K562 (cell line): Measurements from ENCODE around the gene CD44. TPM values are rescaled to one million over a fixed set of nuclear protein-coding genes. Genes with fewer than 3 reads are reported as not detected.
A peak's percentile ranks its signal among the peaks of the same experiment; 100 is the strongest.

Experiments used
- ATAC-seq: fragments of 200-7000 bp; cut with Tn5 transposase; 3 replicates; pipeline ENCODE4 v1.9.1; 2020; ENCODE audit warnings: moderate library complexity
- BruUV-seq: library from RNA; stranded (reverse); fragments of 400-500 nt; replicated peaks from 2 replicates; lab custom pipeline; 2021; lab: Mats Ljungman, UMichigan
- CTCF ChIA-PET: fragments of 300-600 bp; formaldehyde crosslinking; extraction: SDS; loops from one replicate; lab custom pipeline; 2021; ENCODE audit warnings: low intra/inter-chr PET ratio; lab: Yijun Ruan, JAX
- POLR2A ChIA-PET: fragments of 300-600, 350-650 bp; sonication (Branson Sonifier 250); formaldehyde crosslinking; extraction: SDS; loops from one replicate; lab custom pipeline; 2021; ENCODE audit warnings: antibody characterized with exemption, inconsistent platforms; lab: Yijun Ruan, JAX
- DNase-seq, 4 experiments: peaks; one replicate each; pipeline versions ENCODE4 v3.0.0 to v3.0.0-alpha.2; 2011 to 2018; ENCODE audit warnings: low spot score in 3 of 4, mixed read lengths in 3 of 4; ENCODE audit errors: extremely low read depth in 1 of 4
- FAIRE-seq: peaks from 2 replicates; lab custom pipeline; 2011; peaks lifted over from hg19 to GRCh38; lab: Jason Lieb, UNC
- H2AFZ ChIP-seq: 2 replicates; pipeline ENCODE4 v1.6.0; 2011; ENCODE audit warnings: low read depth, low read length, control low read depth, inconsistent platforms
- H3K27ac ChIP-seq: fragments of 200-600 bp; 3 replicates; pipeline ENCODE4 v1.8.0; 2011; ENCODE audit warnings: low read depth, mild to moderate bottlenecking, control low read depth, inconsistent platforms, low read length, moderate library complexity, mixed read lengths; ENCODE audit errors: extremely low read depth
- H3K27me3 ChIP-seq, 2 experiments: fragments of 300-600 bp in 1 of 2; 2 replicates in 1 of 2; 3 replicates in 1 of 2; pipeline versions ENCODE4 v1.6.0 to v1.8.0; 2011; ENCODE audit warnings: inconsistent platforms in 2 of 2, low read length in 2 of 2, mild to moderate bottlenecking in 1 of 2, mixed read lengths in 1 of 2, moderate library complexity in 1 of 2; ENCODE audit not compliant: control insufficient read depth in 2 of 2, insufficient read depth in 2 of 2
- H3K36me3 ChIP-seq: fragments of 300-600 bp; 3 replicates; pipeline ENCODE4 v1.8.0; 2011; ENCODE audit warnings: mild to moderate bottlenecking, low read length, inconsistent platforms; ENCODE audit not compliant: control insufficient read depth, insufficient read depth
- H3K4me1 ChIP-seq, 2 experiments: fragments of 200-600 bp in 1 of 2; replicated peaks in 1 of 2; 2 replicates in 1 of 2; 3 replicates in 1 of 2; pipeline versions ENCODE4 v1.5.1 to v1.8.0; 2011; ENCODE audit warnings: inconsistent platforms in 2 of 2, low read length in 2 of 2, mild to moderate bottlenecking in 1 of 2, mixed read lengths in 1 of 2, moderate library complexity in 1 of 2; ENCODE audit not compliant: control insufficient read depth in 2 of 2, insufficient read depth in 2 of 2
- H3K4me2 ChIP-seq: 2 replicates; pipeline ENCODE4 v1.6.1; 2011; ENCODE audit warnings: low read length, control low read depth, inconsistent platforms, mixed read lengths; ENCODE audit not compliant: insufficient read depth
- H3K4me3 ChIP-seq: fragments of 200-600 bp; sonication (generic), shearing (Covaris generic); 2 replicates; pipeline ENCODE4 v1.5.1; 2016; ENCODE audit warnings: control low read depth, inconsistent platforms
- H3K79me2 ChIP-seq: fragments of 200-600 bp; 3 replicates; pipeline ENCODE4 v1.8.0; 2011; ENCODE audit warnings: low read length, inconsistent platforms; ENCODE audit not compliant: control insufficient read depth, insufficient read depth
- H3K9ac ChIP-seq, 2 experiments: 2 replicates each; pipeline versions ENCODE4 v1.6.0 to v1.6.1; 2011; ENCODE audit warnings: low read depth in 2 of 2, low read length in 2 of 2, control low read depth in 1 of 2, inconsistent platforms in 1 of 2, mild to moderate bottlenecking in 1 of 2, mixed read lengths in 1 of 2; ENCODE audit not compliant: insufficient read depth in 1 of 2
- H3K9me1 ChIP-seq: one replicate; pipeline ENCODE4 v1.6.0; 2011; ENCODE audit warnings: inconsistent platforms, mild to moderate bottlenecking, low read length, moderate library complexity; ENCODE audit not compliant: control insufficient read depth, insufficient read depth
- H3K9me3 ChIP-seq: replicated peaks from 2 replicates; pipeline ENCODE4 v1.5.1; 2011; ENCODE audit warnings: low read depth, low read length, inconsistent platforms; ENCODE audit not compliant: control insufficient read depth, insufficient read depth
- H4K20me1 ChIP-seq: replicated peaks from 2 replicates; pipeline ENCODE4 v1.6.1; 2011; ENCODE audit warnings: low read length, inconsistent platforms, mixed read lengths; ENCODE audit not compliant: control insufficient read depth, insufficient read depth
- ESRRA ChIP-seq: fragments of 450-650 bp; IDR thresholded peaks from 2 replicates; pipeline ENCODE4 v1.6.1; 2014; ENCODE audit warnings: low read depth, mild to moderate bottlenecking, moderate library complexity, borderline replicate concordance
- HDAC6 ChIP-seq: IDR thresholded peaks from 2 replicates; pipeline ENCODE4 v1.6.1; 2012; ENCODE audit warnings: low read depth, mild to moderate bottlenecking, control low read depth, inconsistent platforms, low read length, moderate library complexity
- HIVEP1 ChIP-seq: fragments of 250-450 bp; sonication (Bioruptor Pico); IDR thresholded peaks from 2 replicates; pipeline ENCODE4 v1.4.0; 2020; ENCODE audit warnings: mild to moderate bottlenecking
- ILF3 ChIP-seq: fragments of 450-650 bp; IDR thresholded peaks from 2 replicates; pipeline ENCODE4 v1.6.1; 2018; ENCODE audit warnings: antibody characterized with exemption, mild to moderate bottlenecking, moderate library complexity, borderline replicate concordance
- POLR2AphosphoS2 ChIP-seq: IDR thresholded peaks from 2 replicates; pipeline ENCODE4 v1.6.1; 2012; ENCODE audit warnings: low read length, improper control_type of control experiment
- TSC22D4 ChIP-seq: fragments of 450-650 bp; IDR thresholded peaks from 2 replicates; pipeline ENCODE4 v1.6.1; 2016; ENCODE audit warnings: missing genetic modification characterization, missing biosample characterization, control low read depth
- ZC3H4 ChIP-seq: sonication (generic); formaldehyde crosslinking; IDR thresholded peaks from 2 replicates; pipeline ENCODE4 v1.9.0; 2021; ENCODE audit warnings: missing genetic modification reagents, borderline replicate concordance
- ZFPM2 ChIP-seq: fragments of 250-450 bp; sonication (Bioruptor Pico); IDR thresholded peaks from 2 replicates; pipeline ENCODE4 v1.5.1; 2022; ENCODE audit warnings: mild to moderate bottlenecking
- ZNF212 ChIP-seq: fragments of 450-650 bp; formaldehyde crosslinking; IDR thresholded peaks from 2 replicates; pipeline ENCODE4 v1.4.0; 2020; ENCODE audit warnings: mild to moderate bottlenecking
- ZNF695 ChIP-seq: fragments of 450-650 bp; formaldehyde crosslinking; IDR thresholded peaks from 2 replicates; pipeline ENCODE4 v1.4.0; 2020; ENCODE audit warnings: mild to moderate bottlenecking, moderate library complexity
- WGBS: fragments of 100-300 bp; shearing (Covaris generic); methylation state at CpG from one replicate; pipeline ENCODE4 v1.1.6; 2016; ENCODE audit warnings: low coverage, mixed read lengths; ENCODE audit not compliant: insufficient coverage; ENCODE audit errors: missing lambda C conversion rate; 5-methylcytosine and 5-hydroxymethylcytosine counted together
- in situ Hi-C: fragments of 300-500 bp; cut with MboI; formaldehyde crosslinking; loops from 4 replicates; pipeline ENCODE4 v1.15.0; 2018; ENCODE audit warnings: inconsistent platforms, mixed read lengths
- intact Hi-C: fragments of 100-400 bp; cut with micrococcal nuclease; formaldehyde crosslinking; loops from 2 replicates; pipeline ENCODE4 v1.14.2; 2022
- polyA plus RNA-seq, 8 experiments: library from polyadenylated mRNA; depleted of rRNA in 4 of 8; stranded (reverse) in 5 of 8; unstranded in 3 of 8; fragments of >200 nt; fragmentation: Nextera tagmentation in 2 of 8; fragmentation: Illumina TruSeq in 1 of 8; extraction: Ambion mirVana in 2 of 8; extraction: Trizol in 1 of 8; gene quantifications; 2 replicates each; pipeline versions ENCODE4 v1.2.1 to v1.2.3, GENCODE V29; 2011 to 2014; ENCODE audit warnings: inconsistent platforms in 1 of 8, missing spikeins in 1 of 8
- total RNA-seq, 7 experiments: library from RNA; depleted of rRNA in 6 of 7; stranded (reverse); fragments of >200 nt in 6 of 7; fragmentation: Illumina TruSeq in 2 of 7; extraction: Trizol in 2 of 7; gene quantifications; 2 replicates each; pipeline versions ENCODE4 v1.2.1 to v1.2.3, GENCODE V29; 2011 to 2021; ENCODE audit warnings: low replicate concordance in 1 of 7
- TF ChIP-seq, protein P1 (sequence below): fragments of 450-650 bp; conservative IDR thresholded peaks from 2 replicates; pipeline ENCODE4 v1.6.1; 2016; ENCODE audit warnings: missing genetic modification characterization, low read depth, mild to moderate bottlenecking, control low read depth, missing compliant biosample characterization
- TF ChIP-seq, protein P2 (sequence below), 3 experiments: IDR thresholded peaks in 2 of 3; conservative IDR thresholded peaks in 1 of 3; 2 replicates each; pipeline ENCODE4 v1.5.1; 2011 to 2012; ENCODE audit warnings: low read length in 3 of 3, mild to moderate bottlenecking in 3 of 3, control low read depth in 2 of 3, improper control_type of control experiment in 1 of 3, inconsistent platforms in 1 of 3, low read depth in 1 of 3, mixed read lengths in 1 of 3, moderate library complexity in 1 of 3; ENCODE audit not compliant: insufficient read depth in 2 of 3

Gene CD44
- total and polyA plus RNA-seq, 9 of the 15 experiments (the other 6 are each of a cell fraction or from before 2014, with no cell fraction given): 1.2 to 13.9 (median 3.0) TPM

DNA sequence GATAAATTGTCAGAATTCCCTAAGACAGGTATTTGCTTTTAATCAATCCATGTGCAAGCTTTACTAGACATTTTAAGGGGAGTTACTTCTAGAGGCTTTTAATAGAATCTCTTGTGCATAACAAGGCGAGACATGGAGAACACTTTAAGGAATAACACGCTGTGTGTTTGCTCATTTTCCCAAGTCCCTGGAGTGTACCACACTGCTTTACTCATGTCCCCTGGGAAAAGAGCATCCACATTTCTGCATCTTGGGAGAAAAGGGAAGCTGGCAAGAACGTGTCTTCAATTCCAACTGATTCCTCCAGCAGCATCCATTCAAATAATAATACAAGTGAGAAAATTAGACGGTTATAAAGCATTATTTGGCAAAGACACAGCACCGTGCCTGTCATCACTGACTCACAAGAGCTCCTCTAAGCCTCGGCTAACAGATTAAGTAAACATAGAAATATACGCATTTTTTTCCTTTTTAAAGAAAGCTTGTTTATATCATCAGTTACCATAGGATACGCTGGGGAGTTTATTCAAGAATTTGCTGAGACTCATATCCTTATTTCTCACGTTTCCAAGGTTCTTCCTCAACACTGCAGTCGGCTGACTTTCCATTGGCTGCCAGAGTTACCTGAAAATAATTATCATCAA is 121.5 kb downstream of the CD44 start:
- H3K9me3 ChIP-seq: no peaks in the 10 kb centered on the region
- H3K9ac ChIP-seq: no peak overlapping the region
- H3K4me2 ChIP-seq: no peak overlapping the region
- ChIA-PET CTCF (interaction anchor here (1.7 kb wide), 1 partner anchor 131 kb away, joined by 5 read pairs; no protein-coding TSS in a partner anchor), POLR2A (no interaction called here)
- no peaks in the 10 kb centered on the region; the same call in 1 of the 2 replicates for H4K20me1 ChIP-seq
- no peaks in the 10 kb centered on the region for H3K4me1 ChIP-seq
- in situ Hi-C loops: no loop called here
- H3K27ac ChIP-seq: no peak overlapping the region
- no peak overlapping the region for H2AFZ ChIP-seq
- TF ChIP-seq ESRRA (no peak), ZC3H4 (CRISPR knock-in tag) (no peak), ILF3 (no peak)
- ATAC-seq (no peak), DNase-seq (no peak), FAIRE-seq (no peak)
- intact Hi-C loops: loop anchor here (5.0 kb wide), 1 partner anchor 132 kb away; no protein-coding TSS in a partner anchor
- H3K79me2 ChIP-seq: no peaks in the 10 kb centered on the region
- no peaks in the 10 kb centered on the region for H3K9me1 ChIP-seq
- no peaks in the 10 kb centered on the region for H3K36me3 ChIP-seq
- BruUV-seq: no TSS peak
- under 1% methylated on average over 10 of the region's 10 CpGs for WGBS
- H3K27me3 ChIP-seq: peaks cover under 1 to 4% of the 10 kb centered on the region in 2 experiments; a peak in 1 of 5 replicates
- no peak overlapping the region for H3K4me3 ChIP-seq

DNA sequence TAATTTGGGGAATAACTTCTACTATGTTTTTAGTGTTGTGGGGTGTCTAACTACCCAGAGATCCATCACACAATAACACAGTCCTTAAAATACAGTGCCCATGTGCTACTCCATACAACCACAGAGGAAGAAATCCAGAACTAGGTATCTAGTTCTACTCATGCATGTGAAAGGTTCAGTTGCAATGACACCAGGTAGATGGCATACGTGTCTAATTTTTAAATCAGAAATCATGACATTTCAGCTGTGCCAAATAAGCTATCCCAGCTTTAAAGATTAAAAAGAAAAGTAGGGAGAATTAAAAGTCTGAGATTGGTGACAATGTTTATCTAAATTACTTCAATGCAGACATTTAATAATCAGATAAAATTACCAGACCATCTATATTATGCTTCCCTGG is 122.2 kb downstream of the CD44 start:
- in situ Hi-C loops: no loop called here
- FAIRE-seq (no peak), ATAC-seq (no peak), DNase-seq (no peak)
- no peaks in the 10 kb centered on the region for H3K4me1 ChIP-seq
- BruUV-seq: no TSS peak
- intact Hi-C loops: loop anchor here (5.0 kb wide), 1 partner anchor 131 kb away; no protein-coding TSS in a partner anchor
- H2AFZ ChIP-seq: no peak overlapping the region
- H3K9me3 ChIP-seq: no peaks in the 10 kb centered on the region
- no peaks in the 10 kb centered on the region; the same call in 1 of the 2 replicates for H4K20me1 ChIP-seq
- no peaks in the 10 kb centered on the region for H3K9me1 ChIP-seq
- H3K36me3 ChIP-seq: no peaks in the 10 kb centered on the region
- H3K27me3 ChIP-seq: peaks cover 4% of the 10 kb centered on the region in 2 experiments; a peak in 1 of 5 replicates
- POLR2A ChIA-PET: interaction anchor here (0.6 kb wide), 1 partner anchor 344 kb away, joined by 3 read pairs; no protein-coding TSS in a partner anchor
- no peak overlapping the region for H3K9ac ChIP-seq
- H3K27ac ChIP-seq: no peak overlapping the region
- CTCF ChIA-PET: interaction anchor here (1.7 kb wide), 1 partner anchor 131 kb away, joined by 5 read pairs; no protein-coding TSS in a partner anchor
- no peaks in the 10 kb centered on the region for H3K79me2 ChIP-seq
- WGBS: 0% methylated on average over 1 of the region's 1 CpG
- no peak overlapping the region for H3K4me3 ChIP-seq
- no peak overlapping the region for H3K4me2 ChIP-seq
- TF ChIP-seq TSC22D4 (tag) (no peak), POLR2AphosphoS2 (no peak), ZNF695 (no peak), ZFPM2 (CRISPR knock-in tag) (no peak), HDAC6 (no peak), HIVEP1 (CRISPR knock-in tag) (no peak), ZNF212 (no peak)
- TF ChIP-seq, protein P1, sequence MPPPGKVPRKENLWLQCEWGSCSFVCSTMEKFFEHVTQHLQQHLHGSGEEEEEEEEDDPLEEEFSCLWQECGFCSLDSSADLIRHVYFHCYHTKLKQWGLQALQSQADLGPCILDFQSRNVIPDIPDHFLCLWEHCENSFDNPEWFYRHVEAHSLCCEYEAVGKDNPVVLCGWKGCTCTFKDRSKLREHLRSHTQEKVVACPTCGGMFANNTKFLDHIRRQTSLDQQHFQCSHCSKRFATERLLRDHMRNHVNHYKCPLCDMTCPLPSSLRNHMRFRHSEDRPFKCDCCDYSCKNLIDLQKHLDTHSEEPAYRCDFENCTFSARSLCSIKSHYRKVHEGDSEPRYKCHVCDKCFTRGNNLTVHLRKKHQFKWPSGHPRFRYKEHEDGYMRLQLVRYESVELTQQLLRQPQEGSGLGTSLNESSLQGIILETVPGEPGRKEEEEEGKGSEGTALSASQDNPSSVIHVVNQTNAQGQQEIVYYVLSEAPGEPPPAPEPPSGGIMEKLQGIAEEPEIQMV (tag): no peak
- TF ChIP-seq, protein P2, sequence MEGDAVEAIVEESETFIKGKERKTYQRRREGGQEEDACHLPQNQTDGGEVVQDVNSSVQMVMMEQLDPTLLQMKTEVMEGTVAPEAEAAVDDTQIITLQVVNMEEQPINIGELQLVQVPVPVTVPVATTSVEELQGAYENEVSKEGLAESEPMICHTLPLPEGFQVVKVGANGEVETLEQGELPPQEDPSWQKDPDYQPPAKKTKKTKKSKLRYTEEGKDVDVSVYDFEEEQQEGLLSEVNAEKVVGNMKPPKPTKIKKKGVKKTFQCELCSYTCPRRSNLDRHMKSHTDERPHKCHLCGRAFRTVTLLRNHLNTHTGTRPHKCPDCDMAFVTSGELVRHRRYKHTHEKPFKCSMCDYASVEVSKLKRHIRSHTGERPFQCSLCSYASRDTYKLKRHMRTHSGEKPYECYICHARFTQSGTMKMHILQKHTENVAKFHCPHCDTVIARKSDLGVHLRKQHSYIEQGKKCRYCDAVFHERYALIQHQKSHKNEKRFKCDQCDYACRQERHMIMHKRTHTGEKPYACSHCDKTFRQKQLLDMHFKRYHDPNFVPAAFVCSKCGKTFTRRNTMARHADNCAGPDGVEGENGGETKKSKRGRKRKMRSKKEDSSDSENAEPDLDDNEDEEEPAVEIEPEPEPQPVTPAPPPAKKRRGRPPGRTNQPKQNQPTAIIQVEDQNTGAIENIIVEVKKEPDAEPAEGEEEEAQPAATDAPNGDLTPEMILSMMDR (IDR thresholded peaks at IDR 0.05 in 2 of 3, conservative IDR thresholded peaks at IDR 0.05 in 1 of 3; ENCODE audit: insufficient read depth in 2 of 3, low read depth in 1 of 3, low read length in 3 of 3): peak in 1 of 3 experiments; percentile 25; a peak in 2 of 6 replicates
